Stimulated activated CD8-positive, alpha-beta memory T cell treated with anti-CD3 and anti-CD28 coated beads, Interleukin-7, amount 100 ng/mL, for 48 hours (primary cell): ENCODE data around the gene SPDL1.
"Not testable (repeated sequence)": the region's sequence is repeated elsewhere in the genome, so short reads cannot be mapped to it uniquely, and the experiment has no call there.

ENCODE experiments used
- DNase-seq, 2 donors: peaks; one replicate each; pipeline ENCODE4 v3.0.0-alpha.2; 2020; ENCODE audit warnings: low read depth in 1 of 2; ENCODE audit errors: extremely low read depth in 1 of 2

The SPDL1 gene

DNA sequence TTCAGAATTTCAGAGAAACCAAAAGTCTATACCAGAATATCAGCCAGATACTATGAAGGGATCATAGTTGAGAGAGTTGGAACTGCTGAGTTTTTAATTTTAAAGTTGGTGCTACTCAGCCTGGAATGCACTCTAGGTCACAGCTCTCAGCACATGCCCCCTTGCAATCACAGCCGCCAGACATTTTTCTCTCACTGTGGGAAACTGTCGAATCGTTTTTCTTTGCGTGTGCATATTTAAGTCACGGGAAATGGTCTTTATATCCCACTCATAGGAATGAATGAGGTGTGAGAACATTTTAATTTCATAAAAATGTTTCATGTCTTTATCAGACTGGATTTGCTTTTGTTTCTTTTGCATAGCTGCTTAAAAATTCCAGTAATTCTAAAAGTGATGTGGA lies 12.2 kb upstream of the SPDL1 start:
- no peak for DNase-seq

DNA sequence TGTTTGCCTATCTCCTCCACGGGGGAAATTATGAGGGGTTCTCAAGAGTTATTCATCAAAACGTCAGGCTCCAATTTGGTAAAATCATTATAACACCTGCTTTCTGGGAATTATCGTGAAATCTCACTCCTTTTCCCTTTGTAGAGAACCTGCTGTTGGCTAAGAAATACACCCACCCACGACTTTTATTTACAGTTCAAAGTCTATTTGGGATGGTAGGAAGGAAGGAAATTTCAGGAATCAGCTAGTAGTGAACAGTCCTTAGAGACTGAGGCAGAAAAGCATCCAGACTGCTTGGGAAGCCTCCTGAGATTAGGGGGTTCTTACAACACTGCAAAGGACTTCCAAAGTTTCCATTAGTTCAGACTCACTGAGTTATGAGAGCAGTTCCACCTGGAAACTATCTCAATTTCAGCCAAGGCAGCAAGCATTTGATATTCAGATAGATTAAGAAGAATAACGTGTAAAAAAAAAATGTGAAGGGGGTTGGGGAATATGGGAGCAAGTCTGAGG lies 9.4 kb upstream of the SPDL1 start:
- no peak for DNase-seq

DNA sequence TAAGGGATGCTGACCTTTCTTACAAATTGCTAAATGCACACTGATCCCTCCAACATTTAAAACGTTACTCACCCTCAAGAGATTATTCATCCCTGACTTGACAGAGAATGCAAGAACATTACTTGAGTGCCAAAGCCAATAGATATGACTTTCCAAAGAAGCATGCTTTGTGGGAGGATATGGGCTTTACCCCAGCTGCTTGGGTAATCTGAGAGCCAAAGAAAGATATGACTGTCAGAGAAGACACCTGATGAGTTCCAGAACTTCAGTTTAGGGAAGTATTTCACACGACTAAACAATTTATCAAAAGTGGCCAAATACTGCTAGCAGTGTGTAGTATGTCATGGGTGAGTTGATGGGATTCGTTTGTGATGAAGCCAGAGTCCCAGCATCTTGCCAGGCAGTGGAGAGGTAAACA lies 7.4 kb upstream of the SPDL1 start:
- no peak for DNase-seq

DNA sequence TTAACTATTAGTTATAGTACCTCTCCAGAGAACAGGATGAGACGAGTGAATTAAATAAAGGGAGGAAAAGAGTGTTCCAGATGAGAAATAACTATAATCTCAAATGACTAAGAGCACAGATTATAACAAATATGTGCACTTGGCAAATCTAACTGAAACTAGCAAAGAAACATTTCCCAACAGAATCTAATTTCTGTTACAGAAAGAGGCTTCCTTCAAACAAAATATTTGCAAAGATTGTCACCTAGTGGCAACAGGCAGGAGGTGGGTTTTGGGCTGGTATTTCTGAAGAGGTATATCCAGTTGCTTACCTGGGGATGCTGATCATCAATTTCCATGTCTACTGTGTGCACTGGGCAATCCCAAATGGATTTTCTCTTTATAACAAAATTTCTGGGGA lies 5.6 kb upstream of the SPDL1 start:
- no peak for DNase-seq

DNA sequence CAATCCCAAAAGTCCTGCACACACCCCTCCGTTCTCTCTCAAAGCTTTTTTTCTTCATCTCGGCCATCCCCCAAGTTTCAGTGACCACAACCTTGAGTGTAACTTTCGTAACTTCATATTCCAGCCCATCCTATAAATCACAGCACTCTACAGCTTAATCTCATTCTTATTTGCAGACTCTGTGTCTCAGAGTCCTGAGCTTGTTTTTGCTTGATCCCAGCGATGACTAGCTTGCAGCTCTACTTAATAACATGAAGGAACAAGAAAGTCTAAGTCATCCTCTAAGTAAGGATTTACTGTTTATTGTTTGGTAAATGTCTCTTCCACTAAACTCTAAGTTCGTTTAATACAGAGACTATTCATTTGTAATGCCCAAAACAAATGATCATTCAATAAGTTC lies 2.6 kb upstream of the SPDL1 start:
- DNase-seq: no peak

DNA sequence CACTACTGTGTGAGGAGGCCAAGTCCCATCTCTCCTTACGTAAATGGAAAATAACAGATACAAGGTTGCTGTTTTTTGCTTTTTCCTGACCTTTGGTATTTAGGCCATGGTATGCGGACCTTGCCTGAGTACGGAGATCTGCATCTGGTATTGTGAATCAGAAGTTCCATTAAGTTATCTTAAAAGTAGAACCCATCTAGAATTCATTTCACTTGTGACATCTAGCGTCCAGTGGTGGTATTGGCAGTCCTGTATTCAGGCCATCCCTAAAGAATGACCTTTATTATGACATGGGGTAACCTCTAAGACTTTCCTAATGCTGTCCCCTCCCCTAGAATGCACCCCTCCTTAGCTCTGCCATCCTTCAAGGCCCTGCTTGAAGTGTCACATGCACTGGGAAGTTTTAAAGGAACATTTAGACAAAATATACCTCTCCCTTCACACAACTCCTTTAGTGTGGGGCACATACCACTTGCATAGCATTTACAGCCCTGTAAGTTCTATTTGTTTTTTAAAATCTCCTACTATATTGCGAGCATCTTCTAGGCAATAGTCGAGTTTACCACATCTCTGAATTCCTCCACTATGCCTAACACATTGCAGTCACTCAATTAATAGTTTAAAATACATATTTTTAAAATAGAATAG lies 1.9 kb upstream of the SPDL1 start:
- DNase-seq: peak; percentile 15 to 42

DNA sequence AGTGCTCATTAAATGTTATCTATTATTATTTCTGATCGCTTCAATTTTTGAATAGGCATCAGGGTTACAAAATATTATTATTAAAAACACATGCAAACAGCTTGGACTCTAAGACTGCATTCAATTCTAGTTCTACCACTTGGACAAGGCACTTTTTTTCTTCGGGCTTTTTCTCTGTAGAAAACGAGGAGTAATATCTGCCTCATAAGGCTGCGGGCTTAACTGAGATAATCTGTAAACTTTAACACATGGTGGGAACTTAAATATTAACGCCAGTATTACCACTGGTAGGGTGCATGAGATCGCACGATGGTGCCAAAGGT lies 511 bp upstream of the SPDL1 start:
- no peak for DNase-seq

DNA sequence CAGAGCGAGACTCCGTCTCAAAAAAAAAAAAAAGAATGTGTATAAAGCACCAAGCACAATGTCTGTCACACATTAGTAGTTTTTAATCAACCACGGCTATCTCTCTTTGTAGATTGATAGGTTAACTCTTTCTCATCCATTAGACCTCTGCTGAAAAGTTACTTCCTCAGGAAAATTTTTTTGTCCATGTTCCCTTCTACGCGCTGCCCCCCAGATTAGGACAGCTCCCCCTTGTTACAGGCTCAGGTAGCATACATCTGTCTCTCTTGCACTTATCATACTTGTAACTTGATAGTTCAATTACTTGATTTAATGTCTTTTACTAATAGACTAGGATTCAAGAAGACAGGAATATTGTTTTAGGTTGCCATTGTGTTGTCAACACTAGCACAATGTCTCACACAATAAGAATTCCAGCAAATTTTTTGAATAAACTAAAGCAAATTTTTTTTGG lies 1.5 kb downstream of the SPDL1 start:
- no peak for DNase-seq

DNA sequence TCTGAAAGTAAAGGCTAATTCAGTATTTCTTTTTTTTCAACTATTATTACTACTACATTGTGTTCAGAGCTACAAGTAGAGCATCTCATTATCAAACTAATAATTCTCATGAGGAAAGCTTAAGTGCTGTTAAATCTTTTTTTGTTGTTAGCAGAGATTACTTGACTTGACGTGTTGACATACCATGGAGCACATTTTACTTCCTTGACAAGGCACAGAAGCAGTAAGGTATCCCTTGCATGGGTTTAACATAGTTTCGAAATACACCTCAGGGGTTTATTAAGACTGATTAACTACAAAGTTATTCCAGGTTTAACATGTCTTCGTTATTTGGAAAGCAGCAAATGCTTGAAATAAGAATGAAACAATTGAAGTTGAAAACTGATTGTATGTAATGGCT lies 7.0 kb downstream of the SPDL1 start:
- DNase-seq: no peak

DNA sequence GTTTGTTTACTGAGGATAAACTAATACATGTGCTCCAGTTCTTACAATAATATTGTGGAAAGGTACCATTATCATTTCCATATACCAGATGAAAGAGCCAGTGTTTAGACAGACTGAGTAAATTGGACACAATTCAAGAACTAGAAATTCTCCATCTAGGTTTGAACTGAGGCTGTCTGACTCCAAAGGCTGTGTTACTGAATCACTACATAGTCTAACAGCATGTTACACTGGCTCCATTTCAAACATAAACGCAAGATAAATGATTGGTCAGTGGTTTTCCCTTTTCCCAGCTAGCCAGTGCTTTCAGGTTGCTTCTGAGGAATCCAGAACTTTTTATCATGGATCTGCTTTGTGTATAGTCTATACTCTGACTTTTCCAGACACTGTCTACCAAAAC lies 8.1 kb downstream of the SPDL1 start:
- DNase-seq: no peak

DNA sequence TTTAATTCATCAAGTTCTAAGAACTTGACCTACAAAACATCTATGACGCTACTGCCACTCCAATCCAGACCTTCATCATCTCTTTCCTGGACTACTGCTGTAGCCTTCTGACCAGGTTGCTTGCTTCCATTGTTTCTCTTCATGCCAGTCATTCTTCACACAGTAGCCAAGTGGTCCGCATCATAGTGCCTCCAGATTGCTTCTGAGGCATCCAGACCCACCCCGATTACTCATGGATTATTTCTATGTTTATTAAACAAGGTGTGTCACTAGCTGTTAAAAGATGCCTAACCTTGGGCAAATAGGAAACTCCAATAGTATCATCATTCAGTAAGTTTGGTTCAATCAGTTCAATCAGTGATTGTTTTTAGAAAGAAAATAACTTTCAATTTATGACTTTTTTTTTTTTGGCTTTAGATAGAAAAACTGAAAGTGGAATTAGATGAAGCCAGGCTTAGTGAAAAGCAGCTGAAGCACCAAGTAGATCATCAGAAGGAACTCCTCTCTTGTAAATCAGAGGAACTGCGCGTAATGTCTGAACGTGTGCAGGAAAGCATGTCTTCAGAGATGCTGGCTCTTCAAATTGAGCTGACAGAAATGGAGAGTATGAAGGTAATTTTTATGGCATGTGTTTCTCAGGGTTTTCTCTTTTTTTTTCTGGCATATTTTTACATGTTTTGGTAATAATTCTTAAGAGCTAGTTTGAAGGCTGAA lies 9.5 kb downstream of the SPDL1 start:
- DNase-seq: no peak

DNA sequence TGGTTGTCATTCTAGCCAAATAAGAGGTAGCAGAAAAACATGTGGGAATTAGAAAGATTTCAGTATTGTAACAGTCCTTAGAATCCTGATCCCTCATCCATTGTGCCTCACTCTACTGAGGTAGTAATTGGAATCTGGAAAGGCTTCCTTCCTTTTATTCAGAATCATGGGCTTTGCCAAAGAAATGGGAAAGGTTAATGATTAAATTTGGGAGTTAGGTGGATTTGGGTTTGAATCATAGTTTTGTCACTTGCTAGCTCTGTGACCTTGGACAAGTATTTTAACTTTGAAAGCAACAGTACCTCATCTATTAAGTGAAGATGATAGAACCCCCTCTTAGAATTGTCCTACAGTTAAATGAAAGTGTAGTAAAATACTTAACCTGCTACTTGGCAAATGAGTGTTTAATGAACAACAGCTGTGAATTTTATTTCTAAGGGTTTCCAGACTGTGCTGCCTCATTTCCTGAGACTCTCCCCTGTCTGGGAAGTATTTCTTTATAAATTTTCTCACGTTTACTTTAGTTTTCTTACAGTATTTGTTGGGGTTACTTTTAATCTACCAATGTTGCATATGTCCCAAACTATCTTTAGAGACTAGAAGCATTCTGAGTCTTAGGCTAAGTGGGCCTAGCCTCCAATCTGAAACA lies 11.7 kb downstream of the SPDL1 start:
- DNase-seq: no peak

DNA sequence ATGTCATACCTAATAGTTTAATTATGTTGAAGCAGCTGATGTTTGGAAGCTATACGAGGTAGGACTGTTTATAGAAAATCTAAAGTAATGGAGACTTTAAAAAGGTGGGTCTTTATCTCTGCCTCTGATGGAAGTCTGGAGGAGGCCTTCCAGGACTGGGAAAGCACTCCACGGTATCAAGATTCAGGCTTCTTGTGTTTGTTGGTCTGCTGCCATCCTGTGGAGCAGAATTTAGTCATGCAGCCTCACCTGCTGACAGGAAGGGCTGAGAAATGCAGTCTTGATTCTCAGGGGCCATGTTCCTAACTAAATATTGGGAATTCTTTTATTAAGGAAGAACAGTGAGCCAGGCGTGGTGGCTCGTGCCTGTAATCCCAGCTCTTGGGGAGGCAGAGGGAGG lies 15.9 kb downstream of the SPDL1 start:
- no peak for DNase-seq

DNA sequence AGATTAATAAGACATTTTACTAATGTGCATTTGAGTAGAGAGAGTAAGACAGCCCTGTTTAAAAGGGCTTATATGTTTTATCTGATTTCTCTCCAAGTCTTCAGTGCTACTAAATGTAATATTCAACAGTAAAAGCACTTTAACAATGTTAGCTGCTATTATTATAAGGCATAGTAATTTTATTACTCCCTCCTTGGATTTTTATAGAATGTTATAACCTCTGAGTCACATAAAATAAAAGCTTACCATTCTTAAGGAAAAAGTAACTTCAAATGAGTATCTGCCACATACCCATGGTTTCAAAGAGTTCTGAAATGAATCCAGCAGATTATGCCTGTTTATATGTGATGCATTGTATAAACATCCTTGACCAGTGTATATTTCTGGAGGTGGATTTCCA lies 19.0 kb downstream of the SPDL1 start:
- DNase-seq: no peak

DNA sequence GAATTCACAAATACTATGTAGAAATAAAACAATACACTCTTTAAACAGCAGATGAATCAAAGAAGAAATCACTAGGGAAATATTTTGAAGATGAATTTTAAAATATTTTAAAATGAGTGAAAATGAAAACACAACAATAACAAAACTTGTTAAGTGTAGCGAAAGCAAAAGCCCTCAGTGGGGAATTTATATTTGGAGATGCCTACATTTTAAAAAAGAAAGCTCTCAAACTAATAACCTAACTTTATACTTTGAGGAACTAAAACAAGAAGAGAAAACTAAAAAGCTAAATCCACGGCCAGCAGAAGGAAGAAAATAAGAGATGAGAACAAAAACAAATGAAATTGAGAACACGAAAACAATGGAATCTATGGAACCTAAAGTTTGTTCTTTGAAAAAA lies 22.7 kb downstream of the SPDL1 start:
- no peak for DNase-seq

DNA sequence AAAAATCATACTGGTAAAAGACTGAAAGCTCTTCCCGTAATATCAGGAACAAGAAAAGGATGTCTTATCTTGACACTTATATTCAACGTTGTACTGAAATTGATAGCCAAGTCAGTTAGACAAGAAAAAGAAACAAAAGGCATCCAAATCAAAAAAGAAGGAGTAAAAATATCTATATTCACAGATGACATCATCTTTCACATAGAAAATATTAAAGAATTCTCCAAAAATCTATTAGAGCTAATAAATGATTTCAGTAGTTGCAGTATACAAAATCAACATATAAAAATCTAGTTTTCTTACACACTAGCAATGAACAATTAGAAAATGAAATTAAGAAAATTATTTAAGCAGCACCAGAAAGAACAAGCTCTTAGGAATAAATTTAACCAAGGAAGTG lies 24.3 kb downstream of the SPDL1 start:
- DNase-seq: no peak

DNA sequence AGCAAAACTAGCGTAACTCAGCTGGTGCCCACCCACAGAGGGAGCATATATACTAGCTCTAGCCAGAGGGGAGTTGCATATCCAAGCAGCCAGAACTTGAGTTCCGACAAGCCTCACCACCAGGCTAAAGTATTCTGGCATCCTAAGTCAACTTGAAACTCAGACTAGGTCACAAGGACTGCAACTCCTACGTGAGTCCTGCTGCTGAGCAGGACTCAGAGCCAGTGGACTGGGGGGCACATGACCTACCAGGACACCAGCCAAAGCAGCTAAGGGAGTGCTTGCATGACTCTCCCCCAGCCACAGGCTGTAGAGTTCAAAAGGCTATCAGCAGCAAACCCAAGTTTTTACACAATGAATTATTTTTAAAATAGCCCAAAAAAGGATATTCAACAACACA lies 26.1 kb downstream of the SPDL1 start:
- DNase-seq: no peak

DNA sequence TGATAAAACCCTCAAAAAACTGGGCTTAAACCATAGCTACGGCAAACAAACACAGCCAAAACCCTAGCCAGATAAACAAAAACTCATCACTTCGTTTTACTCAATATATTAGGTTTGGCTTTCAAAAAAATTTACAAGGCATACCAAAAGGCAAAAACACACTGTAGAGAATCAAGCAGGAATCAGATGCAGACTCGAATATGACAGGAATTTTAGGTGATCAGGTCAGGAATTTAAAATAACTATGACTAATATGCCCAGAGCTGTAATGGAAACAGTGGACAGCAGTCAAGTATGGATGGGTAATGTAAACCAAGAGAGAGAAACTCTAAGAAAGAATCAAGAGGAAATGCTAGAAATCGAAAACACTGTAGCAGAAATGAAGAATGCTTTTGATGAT lies 27.0 kb downstream of the SPDL1 start:
- no peak for DNase-seq

DNA sequence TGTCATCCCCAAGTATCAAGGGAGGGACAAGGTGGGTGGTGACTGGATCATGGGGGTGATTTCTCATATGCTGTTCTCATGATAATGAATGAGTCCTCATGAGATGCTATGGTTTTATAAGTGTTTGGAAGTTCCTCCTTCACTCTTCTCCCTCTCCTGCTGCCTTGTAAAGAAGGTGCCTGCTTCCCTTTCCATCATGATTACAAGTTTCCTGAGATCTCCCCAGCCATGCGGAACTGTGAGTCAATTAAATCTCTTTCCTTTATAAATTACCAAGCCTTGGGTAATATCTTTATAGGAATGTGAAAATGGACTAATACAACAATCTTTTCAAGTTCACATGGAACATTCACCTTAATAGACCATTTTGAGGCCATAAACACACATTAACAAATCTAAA lies 32.0 kb downstream of the SPDL1 start:
- no peak for DNase-seq

DNA sequence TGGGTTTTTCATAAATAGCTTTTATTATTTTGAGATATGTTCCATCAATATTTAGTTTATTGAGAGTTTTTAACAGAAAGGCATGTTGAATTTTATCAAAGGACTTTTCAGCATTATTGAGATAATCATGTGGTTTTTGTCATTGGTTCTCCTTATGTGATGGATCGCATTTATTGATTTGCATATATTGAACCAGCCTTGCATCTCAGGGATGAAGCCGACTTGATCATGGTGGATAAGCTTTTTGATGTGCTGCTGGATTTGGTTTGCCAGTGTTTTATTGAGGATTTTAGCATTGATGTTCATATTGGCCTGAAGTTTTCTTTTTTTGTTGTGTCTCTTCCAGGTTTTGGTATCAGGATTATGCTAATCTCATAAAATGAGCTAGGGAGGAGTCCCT lies 40.7 kb downstream of the SPDL1 start:
- DNase-seq: not testable (repeated sequence)

DNA sequence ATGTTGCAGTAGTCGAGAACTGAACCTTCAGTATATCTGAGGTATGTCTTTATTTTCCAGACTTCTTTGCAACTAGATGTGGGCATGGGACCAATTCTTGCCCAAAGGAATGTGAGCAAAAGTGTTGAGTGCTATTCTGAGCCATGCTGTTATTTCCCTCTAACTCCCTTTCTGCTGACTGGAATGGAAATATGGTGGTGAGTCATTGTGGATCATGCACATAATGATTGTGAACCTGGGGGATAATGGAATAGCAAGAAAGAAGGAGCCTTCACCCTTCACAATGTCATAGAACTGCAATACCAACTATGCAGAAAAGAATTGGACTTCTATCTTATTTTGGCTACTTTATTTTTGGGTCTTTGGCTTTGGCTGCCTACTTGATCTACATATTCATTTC lies 43.2 kb downstream of the SPDL1 start:
- no peak for DNase-seq

DNA sequence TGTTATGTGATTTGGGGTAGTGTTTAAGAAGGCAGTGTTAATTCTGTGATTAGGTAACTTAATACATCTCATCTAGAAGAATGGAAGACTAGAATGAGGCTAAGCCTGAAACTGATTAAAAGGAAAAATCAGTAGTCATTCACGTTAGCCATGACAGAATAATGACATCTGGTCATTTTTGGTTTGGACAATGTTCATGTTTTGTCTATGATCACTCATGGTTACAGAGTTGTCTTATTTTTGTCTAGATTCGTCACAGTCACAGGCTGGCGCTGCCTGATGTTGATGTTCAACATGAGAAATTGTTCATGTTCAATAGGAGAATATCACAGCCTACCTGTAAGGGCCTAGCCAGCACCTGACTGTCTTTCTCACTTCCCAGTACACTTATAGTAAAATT lies 44.0 kb downstream of the SPDL1 start:
- DNase-seq: no peak
